ENCODE results near the gene PSMD8. TPM values are rescaled to one million over a fixed set of nuclear protein-coding genes. Genes with fewer than 3 reads are reported as not detected.
"Not testable (repeated sequence)": the region's sequence is repeated elsewhere in the genome, so short reads cannot be mapped to it uniquely, and the experiment has no call there.

Gene PSMD8
- polyA plus RNA-seq, 1 donor, result 140 TPM

- no peak for DNase-seq
Measured at GRCh38 chr19:38360839-38361631, 13.3 kb upstream of the PSMD8 start.

- DNase-seq, result peak; percentile 83
Measured at GRCh38 chr19:38361633-38362075, 12.7 kb upstream of the PSMD8 start.

GRCh38 chr19:38362076-38362945, 12.1 kb upstream of the PSMD8 start:
- peak; percentile 60 for DNase-seq

- DNase-seq, result not testable (repeated sequence)
Measured at GRCh38 chr19:38362946-38363688, 11.3 kb upstream of the PSMD8 start.

- no peak for DNase-seq
Measured at GRCh38 chr19:38367041-38367440, 7.3 kb upstream of the PSMD8 start.

- no peak for DNase-seq
Measured at GRCh38 chr19:38369584-38369983, 4.8 kb upstream of the PSMD8 start.

GRCh38 chr19:38370299-38370698, 4.1 kb upstream of the PSMD8 start:
- no peak for DNase-seq

- DNase-seq, result no peak
Measured at GRCh38 chr19:38371081-38371480, 3.3 kb upstream of the PSMD8 start.

- DNase-seq, result no peak
Measured at GRCh38 chr19:38373907-38374331, 452 bp upstream of the PSMD8 start.

GRCh38 chr19:38375098-38375493, 725 bp downstream of the PSMD8 start:
- no peak for DNase-seq

- no peak for DNase-seq
Measured at GRCh38 chr19:38375748-38376147, 1.4 kb downstream of the PSMD8 start.

GRCh38 chr19:38376576-38376975, 2.2 kb downstream of the PSMD8 start:
- DNase-seq, result no peak

GRCh38 chr19:38377052-38377451, 2.7 kb downstream of the PSMD8 start:
- DNase-seq, result no peak

GRCh38 chr19:38378866-38379265, 4.5 kb downstream of the PSMD8 start:
- DNase-seq, result no peak

- no peak for DNase-seq
Measured at GRCh38 chr19:38381138-38381537, 6.8 kb downstream of the PSMD8 start.

- DNase-seq, result no peak
Measured at GRCh38 chr19:38383184-38383583, 8.8 kb downstream of the PSMD8 start.

- DNase-seq, result no peak
Measured at GRCh38 chr19:38383743-38384142, 9.4 kb downstream of the PSMD8 start.

GRCh38 chr19:38384209-38385027, 10.0 kb downstream of the PSMD8 start:
- no peak for DNase-seq

GRCh38 chr19:38385057-38385803, 10.9 kb downstream of the PSMD8 start:
- no peak for DNase-seq

- no peak for DNase-seq
Measured at GRCh38 chr19:38385804-38386257, 11.5 kb downstream of the PSMD8 start.

Data from left kidney (tissue), 2 donors.